PC-3 (cell line): ENCODE data around the gene CROCC2. TPM values are rescaled to one million over a fixed set of nuclear protein-coding genes. Genes with fewer than 3 reads are reported as not detected.

Experiments
- ATAC-seq: fragments of 200-7000 bp; cut with Tn5 transposase; 2 replicates; pipeline ENCODE4 v1.9.1; 2020; ENCODE audit warnings: mild to moderate bottlenecking, moderate library complexity
- BruUV-seq: library from RNA; stranded (reverse); fragments of 400-500 nt; replicated peaks from 2 replicates; lab custom pipeline; 2021; lab: Mats Ljungman, UMichigan
- CTCF ChIA-PET: fragments of 300-600 bp; sonication (Branson Sonifier 250); formaldehyde crosslinking; loops from one replicate; lab custom pipeline; 2022; ENCODE audit warnings: antibody characterized with exemption; lab: Charles Lee
- POLR2A ChIA-PET: fragments of 300-600 bp; sonication (Branson Sonifier 250); formaldehyde crosslinking; loops from one replicate; lab custom pipeline; 2022; ENCODE audit warnings: antibody characterized with exemption; ENCODE audit not compliant: unreplicated experiment; lab: Charles Lee
- DNase-seq: peaks from one replicate; pipeline ENCODE4 v3.0.0-alpha.2; 2015
- H2AFZ ChIP-seq: fragments of 300-600 bp; sonication (generic); 2 replicates; pipeline ENCODE4 v1.6.0; 2016; ENCODE audit warnings: antibody characterized with exemption, low read length
- H3F3A ChIP-seq: fragments of 300-600 bp; sonication (generic); one replicate; pipeline ENCODE4 v1.6.0; 2017; ENCODE audit warnings: antibody characterized with exemption, low read length, control low read depth, mild to moderate bottlenecking; ENCODE audit not compliant: unreplicated experiment
- H3K27ac ChIP-seq: fragments of 300-600 bp; sonication (generic); 2 replicates; pipeline ENCODE4 v1.5.1; 2016; ENCODE audit warnings: mild to moderate bottlenecking, low read length
- H3K27me3 ChIP-seq: fragments of 300-600 bp; sonication (generic); 2 replicates; pipeline ENCODE4 v1.6.1; 2016; ENCODE audit warnings: low read length, mixed read lengths
- H3K36me3 ChIP-seq: fragments of 300-600 bp; sonication (generic); 2 replicates; pipeline ENCODE4 v1.6.1; 2016; ENCODE audit warnings: low read depth, mixed run types, low read length, mixed read lengths
- H3K4me1 ChIP-seq: fragments of 300-600 bp; sonication (generic); 2 replicates; pipeline ENCODE4 v1.5.1; 2016; ENCODE audit warnings: low read length; ENCODE audit not compliant: insufficient read depth
- H3K4me2 ChIP-seq: fragments of 300-600 bp; sonication (generic); 2 replicates; pipeline ENCODE4 v1.6.0; 2016; ENCODE audit warnings: low read length
- H3K4me3 ChIP-seq: fragments of 300-600 bp; sonication (generic); 2 replicates; pipeline ENCODE4 v1.5.1; 2016; ENCODE audit warnings: mild to moderate bottlenecking, low read length, mixed read lengths
- H3K79me2 ChIP-seq: fragments of 300-600 bp; sonication (generic); 2 replicates; pipeline ENCODE4 v1.6.1; 2017; ENCODE audit warnings: low read length, mixed read lengths
- H3K9ac ChIP-seq: fragments of 300-600 bp; sonication (generic); 2 replicates; pipeline ENCODE4 v1.6.0; 2016; ENCODE audit warnings: mild to moderate bottlenecking, low read length
- H3K9me2 ChIP-seq: fragments of 300-600 bp; sonication (generic); replicated peaks from 2 replicates; pipeline ENCODE4 v1.6.1; 2016; ENCODE audit warnings: mixed run types, low read length, mixed read lengths
- H3K9me3 ChIP-seq: fragments of 300-600 bp; sonication (generic); 2 replicates; pipeline ENCODE4 v1.6.1; 2016; ENCODE audit warnings: low read length, mixed read lengths
- H4K20me1 ChIP-seq: fragments of 300-600 bp; sonication (generic); 2 replicates; pipeline ENCODE4 v1.6.1; 2016; ENCODE audit warnings: low read length, mixed read lengths
- CTCF ChIP-seq: fragments of 300-600 bp; sonication (generic); conservative IDR thresholded peaks from 2 replicates; pipeline ENCODE4 v1.5.1; 2017; ENCODE audit warnings: antibody characterized with exemption, low read depth, mild to moderate bottlenecking, low read length
- EZH2 ChIP-seq: fragments of 300-600 bp; sonication (generic); IDR thresholded peaks from one replicate; pipeline ENCODE4 v1.6.1; 2017; ENCODE audit warnings: antibody characterized with exemption, mild to moderate bottlenecking, low read length; ENCODE audit not compliant: unreplicated experiment
- EZH2phosphoT487 ChIP-seq: fragments of 300-600 bp; sonication (generic); IDR thresholded peaks from 2 replicates; pipeline ENCODE4 v1.6.1; 2018; ENCODE audit warnings: mild to moderate bottlenecking, antibody characterized with exemption, low read length, borderline replicate concordance
- intact Hi-C: fragments of 100-400 bp; cut with micrococcal nuclease; formaldehyde crosslinking; loops from 2 replicates; pipeline ENCODE4 v1.9.0; 2023
- total RNA-seq: library from RNA; depleted of rRNA; stranded (reverse); fragments of >200 nt; gene quantifications from 2 replicates; pipeline ENCODE4 v1.2.3, GENCODE V29; 2014

The CROCC2 gene
- total RNA-seq, 1 experiment from 2014 or later, result not detected

DNA sequence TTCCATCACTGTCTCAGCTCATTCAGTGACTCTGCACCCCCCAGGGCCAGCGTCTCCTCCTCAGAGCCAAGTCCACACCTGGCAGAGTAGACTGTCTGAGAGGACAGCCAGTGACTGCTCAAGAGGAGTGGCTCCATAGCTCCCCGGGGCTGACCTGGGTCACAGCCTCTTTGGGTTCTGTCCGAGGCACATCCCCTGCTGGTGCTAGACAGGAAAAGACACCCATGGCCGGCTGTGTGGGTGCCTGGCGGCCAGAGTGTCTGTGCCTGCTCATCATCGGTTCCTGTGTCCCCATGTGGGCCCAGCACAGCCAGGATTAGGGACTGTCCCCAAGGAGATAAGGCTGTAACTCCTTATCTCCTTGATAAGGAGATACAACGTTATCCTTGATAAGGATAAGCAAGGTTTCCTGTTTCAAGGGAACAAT lies 3.5 kb upstream of the CROCC2 start:
- no peaks in the 10 kb centered on the region for H4K20me1 ChIP-seq
- POLR2A ChIA-PET, result no interaction called here
- no peaks in the 10 kb centered on the region for H3K27me3 ChIP-seq
- no peaks in the 10 kb centered on the region for H3K9me2 ChIP-seq
- CTCF ChIA-PET, result no interaction called here
- H3K79me2 ChIP-seq, result no peaks in the 10 kb centered on the region
- no peaks in the 10 kb centered on the region for H3K9me3 ChIP-seq
- no peak overlapping the region for H3K4me2 ChIP-seq
- ATAC-seq (no peak), DNase-seq (no peak)
- no peak overlapping the region for H3K9ac ChIP-seq
- H2AFZ ChIP-seq, result no peak overlapping the region
- intact Hi-C loops, result no loop called here
- TF ChIP-seq EZH2phosphoT487, result no peak
- TF ChIP-seq EZH2, result no peak
- no peak for TF ChIP-seq CTCF
- BruUV-seq, result no TSS peak
- no peak overlapping the region for H3K4me3 ChIP-seq
- no peak overlapping the region for H3K27ac ChIP-seq
- no peaks in the 10 kb centered on the region for H3F3A ChIP-seq
- peaks cover 5% of the 10 kb centered on the region; the same call in 1 of the 2 replicates for H3K4me1 ChIP-seq
- H3K36me3 ChIP-seq, result no peaks in the 10 kb centered on the region

DNA sequence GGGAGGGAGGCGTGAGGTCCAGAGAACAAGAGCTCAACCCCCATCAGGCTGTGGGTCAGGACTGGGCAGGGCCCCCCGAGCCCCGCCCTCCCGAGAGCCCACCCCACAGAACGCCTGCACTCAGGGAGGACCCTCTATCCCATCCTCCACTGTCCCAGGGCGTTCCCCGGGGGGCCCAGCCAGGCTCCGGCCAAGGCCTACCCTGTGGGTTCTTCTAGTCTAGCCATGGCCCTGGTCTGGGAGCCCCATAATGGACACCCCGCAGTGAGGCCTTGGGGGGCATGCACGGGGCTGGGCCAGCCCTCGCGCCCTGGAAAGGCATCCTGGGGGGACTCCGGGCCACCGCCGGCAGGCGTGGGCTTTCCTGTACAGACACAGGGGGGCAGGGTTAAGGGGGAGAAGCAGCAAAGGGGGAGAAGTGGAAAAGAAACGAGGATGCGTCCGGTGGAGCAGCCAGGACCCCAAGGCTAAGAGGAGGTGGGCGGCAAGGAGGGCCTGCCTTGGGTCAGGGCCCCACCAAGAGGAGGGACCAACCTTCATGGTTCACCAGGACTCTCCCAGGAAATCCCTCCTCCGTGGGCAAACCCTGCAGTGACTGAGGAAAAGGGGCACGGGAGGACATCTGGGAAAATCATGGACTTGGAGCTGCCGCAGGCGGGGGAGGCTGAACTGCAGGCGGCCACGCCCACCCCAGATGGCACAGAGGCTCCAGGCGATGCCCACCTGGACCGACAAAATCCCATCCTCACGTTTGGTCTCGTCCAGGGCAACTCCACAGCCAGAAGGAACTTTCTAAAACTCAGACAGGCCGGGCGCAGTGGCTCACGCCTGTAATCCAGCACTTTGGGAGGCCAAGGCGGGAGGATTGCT lies 2.7 kb upstream of the CROCC2 start:
- H3K79me2 ChIP-seq, result no peaks in the 10 kb centered on the region
- no peaks in the 10 kb centered on the region; the same call in 1 of the 2 replicates for H3K4me1 ChIP-seq
- H4K20me1 ChIP-seq, result no peaks in the 10 kb centered on the region
- no peaks in the 10 kb centered on the region for H3K27me3 ChIP-seq
- TF ChIP-seq EZH2phosphoT487 (no peak), CTCF (no peak), EZH2 (no peak)
- H3K4me2 ChIP-seq, result no peak overlapping the region
- no peaks in the 10 kb centered on the region for H3K9me2 ChIP-seq
- no TSS peak for BruUV-seq
- H3F3A ChIP-seq, result no peaks in the 10 kb centered on the region
- no peak overlapping the region for H3K4me3 ChIP-seq
- no peak for ATAC-seq
- H3K9me3 ChIP-seq, result no peaks in the 10 kb centered on the region
- ChIA-PET POLR2A (no interaction called here), CTCF (no interaction called here)
- no peak for DNase-seq
- H3K36me3 ChIP-seq, result no peaks in the 10 kb centered on the region
- intact Hi-C loops, result no loop called here
- H3K9ac ChIP-seq, result no peak overlapping the region
- no peak overlapping the region for H3K27ac ChIP-seq
- no peak overlapping the region for H2AFZ ChIP-seq
